CD4-positive, alpha-beta T cell (primary cell): ENCODE results near the gene GRIA1. TPM values are rescaled to one million over a fixed set of nuclear protein-coding genes. Genes with fewer than 3 reads are reported as not detected.

Source experiments
- ATAC-seq: fragments of 200-7000 bp; cut with Tn5 transposase; one replicate; pipeline ENCODE4 v1.10.0; 2022; ENCODE audit warnings: mild to moderate bottlenecking; ENCODE audit not compliant: poor library complexity
- CTCF ChIA-PET: fragments of 350-600 bp; sonication (Branson Sonifier 250); formaldehyde crosslinking; loops from one replicate; lab custom pipeline; 2021; ENCODE audit warnings: antibody characterized with exemption, inconsistent platforms; lab: Charles Lee
- POLR2A ChIA-PET: fragments of 350-600 bp; sonication (Branson Sonifier 250); formaldehyde crosslinking; loops from one replicate; lab custom pipeline; 2021; ENCODE audit warnings: antibody characterized with exemption, inconsistent platforms; lab: Charles Lee
- DNase-seq, 14 experiments: peaks; one replicate each; pipeline ENCODE4 v3.0.0-alpha.2; 2013 to 2020; ENCODE audit warnings: mixed read lengths in 2 of 14
- H3K27ac ChIP-seq, 2 donors: one replicate each; pipeline versions ENCODE4 v1.5.1 to v1.7.0; 2013; ENCODE audit warnings: low read length in 2 of 2, low read depth in 1 of 2, mild to moderate bottlenecking in 1 of 2
- H3K27me3 ChIP-seq, 2 experiments: 1 replicate in 1 of 2; 2 replicates in 1 of 2; pipeline versions ENCODE4 v1.6.1 to v1.7.0; 2013; ENCODE audit warnings: low read length in 2 of 2, control low read depth in 1 of 2, mild to moderate bottlenecking in 1 of 2, moderate library complexity in 1 of 2; ENCODE audit not compliant: insufficient read depth in 2 of 2, control insufficient read depth in 1 of 2
- H3K36me3 ChIP-seq: one replicate; pipeline ENCODE4 v1.6.1; 2013; ENCODE audit warnings: low read length, control low read depth; ENCODE audit not compliant: insufficient read depth
- H3K4me1 ChIP-seq: one replicate; pipeline ENCODE4 v1.6.1; 2013; ENCODE audit warnings: low read length, control low read depth; ENCODE audit not compliant: insufficient read depth
- H3K4me3 ChIP-seq: one replicate; pipeline ENCODE4 v1.5.1; 2013; ENCODE audit warnings: mild to moderate bottlenecking, low read length, moderate library complexity
- H3K9me3 ChIP-seq, 2 experiments: 1 replicate in 1 of 2; 2 replicates in 1 of 2; pipeline versions ENCODE4 v1.6.1 to v1.7.0; 2013; ENCODE audit warnings: low read length in 2 of 2, mild to moderate bottlenecking in 2 of 2, control low read depth in 1 of 2, moderate library complexity in 1 of 2; ENCODE audit not compliant: control insufficient read depth in 1 of 2, insufficient read depth in 1 of 2
- H3K27ac Mint-ChIP-seq: one replicate; pipeline ENCODE4 v1.8.0; 2020; ENCODE audit warnings: mixed read lengths
- H3K27me3 Mint-ChIP-seq: one replicate; pipeline ENCODE4 v1.8.0; 2021; ENCODE audit warnings: mixed read lengths
- H3K36me3 Mint-ChIP-seq: one replicate; pipeline ENCODE4 v1.8.0; 2021; ENCODE audit warnings: low read depth, mixed read lengths
- H3K4me1 Mint-ChIP-seq: one replicate; pipeline ENCODE4 v1.8.0; 2021; ENCODE audit warnings: low read depth, mixed read lengths
- H3K4me3 Mint-ChIP-seq: one replicate; pipeline ENCODE4 v1.8.0; 2020; ENCODE audit warnings: mild to moderate bottlenecking, mixed read lengths
- H3K9me3 Mint-ChIP-seq: one replicate; pipeline ENCODE4 v1.8.0; 2020; ENCODE audit warnings: mixed read lengths
- CTCF ChIP-seq: fragments of 200-600 bp; IDR thresholded peaks from one replicate; pipeline ENCODE4 v1.8.0; 2022; ENCODE audit warnings: antibody characterized with exemption, mild to moderate bottlenecking
- intact Hi-C, 2 experiments: fragments of 100-400 bp; cut with DNase I in 1 of 2; cut with micrococcal nuclease in 1 of 2; formaldehyde crosslinking; loops; one replicate each; pipeline versions ENCODE4 v1.15.1 to v1.9.0; 2023 to 2025; cut with DNase I, micrococcal nuclease
- total RNA-seq, 174 experiments: library from RNA in 2 of 174; stranded (reverse) in 2 of 174; gene quantifications; one replicate each; pipeline ENCODE4 v1.2.3 and lab custom pipeline; 2021 to 2026

GRIA1 gene
- total RNA-seq, 2 experiments from 2014 or later: not detected

GRCh38 chr5:153513156-153513555 is 22.7 kb downstream of the GRIA1 start:
- Histone ChIP-seq H3K4me1 (no peaks in the 10 kb centered on the region), H3K9me3 (peaks cover 0 to 6% of the 10 kb centered on the region in 2 experiments), H3K4me3 (no peak overlapping the region), H3K27ac (no peak overlapping the region), H3K36me3 (no peaks in the 10 kb centered on the region), H3K27me3 (no peaks in the 10 kb centered on the region)
- DNase-seq (no peak), ATAC-seq (no peak)
- H3K4me3 Mint-ChIP-seq: no peak overlapping the region
- ChIA-PET POLR2A (no interaction called here), CTCF (no interaction called here)
- no peaks in the 10 kb centered on the region for H3K27me3 Mint-ChIP-seq
- H3K27ac Mint-ChIP-seq: no peak overlapping the region
- no peaks in the 10 kb centered on the region for H3K36me3 Mint-ChIP-seq
- peaks cover 5% of the 10 kb centered on the region for H3K9me3 Mint-ChIP-seq
- no peaks in the 10 kb centered on the region for H3K4me1 Mint-ChIP-seq
- no peak for TF ChIP-seq CTCF
- intact Hi-C loops: no loop called here

GRCh38 chr5:153515301-153515700 is 24.8 kb downstream of the GRIA1 start:
- DNase-seq (no peak), ATAC-seq (no peak)
- H3K27me3 Mint-ChIP-seq: no peaks in the 10 kb centered on the region
- no peaks in the 10 kb centered on the region for H3K4me1 Mint-ChIP-seq
- Histone ChIP-seq H3K36me3 (no peaks in the 10 kb centered on the region), H3K4me1 (no peaks in the 10 kb centered on the region), H3K4me3 (no peak overlapping the region), H3K27ac (no peak overlapping the region), H3K27me3 (no peaks in the 10 kb centered on the region), H3K9me3 (peaks cover 0 to 6% of the 10 kb centered on the region in 2 experiments)
- intact Hi-C loops: no loop called here
- ChIA-PET CTCF (no interaction called here), POLR2A (no interaction called here)
- H3K36me3 Mint-ChIP-seq: no peaks in the 10 kb centered on the region
- H3K9me3 Mint-ChIP-seq: peaks cover 5% of the 10 kb centered on the region
- no peak for TF ChIP-seq CTCF
- H3K27ac Mint-ChIP-seq: no peak overlapping the region
- H3K4me3 Mint-ChIP-seq: no peak overlapping the region

- Histone ChIP-seq H3K4me1 (no peaks in the 10 kb centered on the region), H3K36me3 (no peaks in the 10 kb centered on the region), H3K9me3 (peaks cover 0 to 6% of the 10 kb centered on the region in 2 experiments), H3K27me3 (no peaks in the 10 kb centered on the region), H3K27ac (no peak overlapping the region), H3K4me3 (no peak overlapping the region)
- intact Hi-C loops: no loop called here
- Mint-ChIP-seq H3K36me3 (no peaks in the 10 kb centered on the region), H3K27ac (no peak overlapping the region), H3K9me3 (peaks cover 5% of the 10 kb centered on the region), H3K27me3 (no peaks in the 10 kb centered on the region), H3K4me3 (no peak overlapping the region), H3K4me1 (no peaks in the 10 kb centered on the region)
- DNase-seq: no peak
- no peak for ATAC-seq
- TF ChIP-seq CTCF: no peak
- POLR2A ChIA-PET: no interaction called here
- CTCF ChIA-PET: no interaction called here
Observed at GRCh38 chr5:153516504-153517240, 26.2 kb downstream of the GRIA1 start.
